ENCODE results near the gene TREML4.

GRCh38 chr6:41252401-41253169 lies 24.4 kb downstream of the TREML4 start:
- TF ChIP-seq HNRNPL (IDR thresholded peaks at IDR 0.05; ENCODE audit: low read depth, low read length) (no peak), CTCF (IDR thresholded peaks at IDR 0.05 in 2 of 3, conservative IDR thresholded peaks at IDR 0.05 in 1 of 3; ENCODE audit: insufficient read depth in 2 of 3, low read depth in 1 of 3, low read length in 3 of 3) (no peak), ZNF586 (CRISPR knock-in tag; conservative IDR thresholded peaks at IDR 0.05) (no peak), ZNF282 (CRISPR knock-in tag; IDR thresholded peaks at IDR 0.05) (no peak), MAX (CRISPR knock-in tag; IDR thresholded peaks at IDR 0.05) (no peak), ZNF174 (CRISPR knock-in tag; IDR thresholded peaks at IDR 0.05) (no peak), ZNF197 (CRISPR knock-in tag; IDR thresholded peaks at IDR 0.05; ENCODE audit: low read depth) (no peak), ATF3 (IDR thresholded peaks at IDR 0.05) (no peak), ATF3 (CRISPR knock-in tag; conservative IDR thresholded peaks at IDR 0.05) (no peak), SMAD3 (CRISPR knock-in tag; conservative IDR thresholded peaks at IDR 0.05) (no peak), RCOR1 (IDR thresholded peaks at IDR 0.05; ENCODE audit: borderline replicate concordance in 1 of 2, low read depth in 2 of 2, low read length in 2 of 2) (no peak), POLR3A (IDR thresholded peaks at IDR 0.05; ENCODE audit: borderline replicate concordance, extremely low read depth, insufficient read depth, insufficient read length) (no peak), SMAD4 (CRISPR knock-in tag; conservative IDR thresholded peaks at IDR 0.05) (no peak)
